Trophoblast cell (in vitro differentiated cells and primary cell): ENCODE measurements around the gene NRXN3.

ENCODE experiments used
- DNase-seq, 2 donors: peaks; one replicate each; pipeline ENCODE4 v3.0.0-alpha.2; 2016
- H2AFZ ChIP-seq: 2 replicates; pipeline ENCODE4 v1.6.1; 2013; ENCODE audit warnings: low read length, moderate library complexity, mild to moderate bottlenecking; ENCODE audit not compliant: insufficient read depth, poor library complexity
- H2AK5ac ChIP-seq: 2 replicates; pipeline ENCODE4 v1.6.1; 2013; ENCODE audit warnings: mild to moderate bottlenecking, low read length
- H2BK120ac ChIP-seq: 2 replicates; pipeline ENCODE4 v1.6.1; 2013; ENCODE audit warnings: low read length, mild to moderate bottlenecking, moderate library complexity; ENCODE audit not compliant: insufficient read depth, poor library complexity
- H2BK12ac ChIP-seq: 2 replicates; pipeline ENCODE4 v1.6.1; 2013; ENCODE audit warnings: mild to moderate bottlenecking, low read length, moderate library complexity
- H2BK5ac ChIP-seq: 2 replicates; pipeline ENCODE4 v1.6.1; 2013; ENCODE audit warnings: low read length, low read depth, moderate library complexity, mild to moderate bottlenecking; ENCODE audit not compliant: poor library complexity
- H3K14ac ChIP-seq: 2 replicates; pipeline ENCODE4 v1.6.1; 2013; ENCODE audit warnings: mild to moderate bottlenecking, low read length
- H3K18ac ChIP-seq: 2 replicates; pipeline ENCODE4 v1.6.1; 2013; ENCODE audit warnings: mild to moderate bottlenecking, low read length
- H3K23ac ChIP-seq: 2 replicates; pipeline ENCODE4 v1.6.1; 2013; ENCODE audit warnings: low read length
- H3K27ac ChIP-seq: 2 replicates; pipeline ENCODE4 v1.5.1; 2013; ENCODE audit warnings: low read depth, mild to moderate bottlenecking, inconsistent platforms, low read length, moderate library complexity
- H3K27me3 ChIP-seq: 2 replicates; pipeline ENCODE4 v1.6.1; 2013; ENCODE audit warnings: inconsistent platforms, mild to moderate bottlenecking, low read length, moderate library complexity; ENCODE audit not compliant: insufficient read depth
- H3K36me3 ChIP-seq, 2 experiments: 1 replicate in 1 of 2; 2 replicates in 1 of 2; pipeline ENCODE4 v1.6.1; 2013; ENCODE audit warnings: low read length in 2 of 2, mild to moderate bottlenecking in 2 of 2, moderate library complexity in 1 of 2; ENCODE audit not compliant: insufficient read depth in 2 of 2, control insufficient read depth in 1 of 2
- H3K4ac ChIP-seq: 2 replicates; pipeline ENCODE4 v1.6.1; 2013; ENCODE audit warnings: low read depth, mild to moderate bottlenecking, low read length, moderate library complexity
- H3K4me1 ChIP-seq, 2 experiments: 1 replicate in 1 of 2; 2 replicates in 1 of 2; pipeline ENCODE4 v1.6.1; 2013; ENCODE audit warnings: low read length in 2 of 2, mild to moderate bottlenecking in 2 of 2, moderate library complexity in 1 of 2; ENCODE audit not compliant: insufficient read depth in 2 of 2, control insufficient read depth in 1 of 2
- H3K4me2 ChIP-seq: 2 replicates; pipeline ENCODE4 v1.6.1; 2013; ENCODE audit warnings: inconsistent platforms, mild to moderate bottlenecking, low read length, moderate library complexity
- H3K4me3 ChIP-seq: 2 replicates; pipeline ENCODE4 v1.5.1; 2013; ENCODE audit warnings: mild to moderate bottlenecking, low read depth, low read length, inconsistent platforms
- H3K79me1 ChIP-seq: one replicate; pipeline ENCODE4 v1.6.1; 2013; ENCODE audit warnings: low read length
- H3K79me2 ChIP-seq: 2 replicates; pipeline ENCODE4 v1.6.1; 2013; ENCODE audit warnings: low read length, mild to moderate bottlenecking; ENCODE audit not compliant: control insufficient read depth, insufficient read depth, poor library complexity
- H3K9ac ChIP-seq: 2 replicates; pipeline ENCODE4 v1.6.1; 2013; ENCODE audit warnings: mild to moderate bottlenecking, low read length
- H3K9me3 ChIP-seq: 2 replicates; pipeline ENCODE4 v1.6.1; 2013; ENCODE audit warnings: low read depth, mild to moderate bottlenecking, control low read depth, inconsistent platforms, low read length; ENCODE audit not compliant: insufficient read depth
- H4K12ac ChIP-seq: 2 replicates; pipeline ENCODE4 v1.6.1; 2013; ENCODE audit warnings: low read depth, mild to moderate bottlenecking, low read length, moderate library complexity
- H4K8ac ChIP-seq: 2 replicates; pipeline ENCODE4 v1.6.1; 2013; ENCODE audit warnings: low read depth, mild to moderate bottlenecking, low read length, moderate library complexity
- H4K91ac ChIP-seq: one replicate; pipeline ENCODE4 v1.6.1; 2013; ENCODE audit warnings: low read depth, mild to moderate bottlenecking, low read length, moderate library complexity
- WGBS: extraction: QIAGEN DNeasy Blood & Tissue Kit; methylation state at CpG from one replicate; pipeline ENCODE4 v1.1.7; 2013; ENCODE audit warnings: missing lambda C conversion rate; ENCODE audit not compliant: insufficient read length, insufficient coverage; ENCODE audit errors: extremely low coverage; 5-methylcytosine and 5-hydroxymethylcytosine counted together

NRXN3 gene

GRCh38 chr14:79627058-79627457, 1456.9 kb downstream of the NRXN3 start:
- H3K23ac ChIP-seq: no peak overlapping the region
- DNase-seq: no peak
- no peak overlapping the region for H3K4me3 ChIP-seq
- H2BK5ac ChIP-seq: no peak overlapping the region
- no peak overlapping the region for H3K9ac ChIP-seq
- no peak overlapping the region for H3K4ac ChIP-seq
- H3K27ac ChIP-seq: no peak overlapping the region
- no peaks in the 10 kb centered on the region for H3K79me2 ChIP-seq
- H4K12ac ChIP-seq: no peak overlapping the region
- no peak overlapping the region for H2AK5ac ChIP-seq
- no peak overlapping the region for H3K14ac ChIP-seq
- no peaks in the 10 kb centered on the region for H3K27me3 ChIP-seq
- H3K4me2 ChIP-seq: no peak overlapping the region
- no peak overlapping the region for H4K8ac ChIP-seq
- no peaks in the 10 kb centered on the region for H3K9me3 ChIP-seq
- H2AFZ ChIP-seq: no peak overlapping the region
- H3K36me3 ChIP-seq: no peaks in the 10 kb centered on the region
- no peak overlapping the region for H2BK120ac ChIP-seq
- peaks cover 2% of the 10 kb centered on the region for H3K79me1 ChIP-seq
- H3K18ac ChIP-seq: no peak overlapping the region
- peaks cover 3 to 8% of the 10 kb centered on the region in 2 experiments for H3K4me1 ChIP-seq
- no peak overlapping the region for H4K91ac ChIP-seq
- no peak overlapping the region for H2BK12ac ChIP-seq

- H3K9ac ChIP-seq: no peak overlapping the region
- no peak overlapping the region for H2AK5ac ChIP-seq
- H4K91ac ChIP-seq: no peak overlapping the region
- H4K12ac ChIP-seq: no peak overlapping the region
- no peak overlapping the region for H3K4ac ChIP-seq
- H3K4me3 ChIP-seq: no peak overlapping the region
- H2BK12ac ChIP-seq: no peak overlapping the region
- H3K18ac ChIP-seq: no peak overlapping the region
- no peak overlapping the region for H3K27ac ChIP-seq
- no peak overlapping the region for H4K8ac ChIP-seq
- H3K27me3 ChIP-seq: no peaks in the 10 kb centered on the region
- H3K4me2 ChIP-seq: no peak overlapping the region
- H2BK120ac ChIP-seq: no peak overlapping the region
- no peak overlapping the region for H3K23ac ChIP-seq
- no peaks in the 10 kb centered on the region for H3K36me3 ChIP-seq
- no peak overlapping the region for H2BK5ac ChIP-seq
- DNase-seq: no peak
- no peaks in the 10 kb centered on the region for H3K9me3 ChIP-seq
- WGBS: no CpG with 5 or more reads among the region's 6 CpGs
- peaks cover 3 to 8% of the 10 kb centered on the region in 2 experiments for H3K4me1 ChIP-seq
- no peak overlapping the region for H3K14ac ChIP-seq
- no peak overlapping the region for H2AFZ ChIP-seq
- H3K79me2 ChIP-seq: no peaks in the 10 kb centered on the region
- H3K79me1 ChIP-seq: peaks cover 2% of the 10 kb centered on the region
Observed at GRCh38 chr14:79629411-79630287, 1459.5 kb downstream of the NRXN3 start.

GRCh38 chr14:79630288-79630960, 1460.3 kb downstream of the NRXN3 start:
- Histone ChIP-seq H3K4me2 (no peak overlapping the region), H3K9me3 (no peaks in the 10 kb centered on the region), H3K27me3 (no peaks in the 10 kb centered on the region)

GRCh38 chr14:79631276-79631675, 1461.1 kb downstream of the NRXN3 start:
- no peak for DNase-seq
- H2BK120ac ChIP-seq: no peak overlapping the region
- H2BK5ac ChIP-seq: no peak overlapping the region
- no peak overlapping the region for H3K14ac ChIP-seq
- no peak overlapping the region for H3K4ac ChIP-seq
- no peak overlapping the region for H3K4me2 ChIP-seq
- no peak overlapping the region for H4K8ac ChIP-seq
- no peak overlapping the region for H4K91ac ChIP-seq
- H3K36me3 ChIP-seq: no peaks in the 10 kb centered on the region
- no peaks in the 10 kb centered on the region for H3K27me3 ChIP-seq
- peaks cover 3 to 8% of the 10 kb centered on the region in 2 experiments for H3K4me1 ChIP-seq
- no peak overlapping the region for H2AK5ac ChIP-seq
- H3K4me3 ChIP-seq: no peak overlapping the region
- no peaks in the 10 kb centered on the region for H3K9me3 ChIP-seq
- no peak overlapping the region for H2AFZ ChIP-seq
- no peak overlapping the region for H4K12ac ChIP-seq
- peaks cover 2% of the 10 kb centered on the region for H3K79me1 ChIP-seq
- H2BK12ac ChIP-seq: no peak overlapping the region
- H3K9ac ChIP-seq: no peak overlapping the region
- H3K27ac ChIP-seq: no peak overlapping the region
- no peak overlapping the region for H3K18ac ChIP-seq
- no peaks in the 10 kb centered on the region for H3K79me2 ChIP-seq
- no peak overlapping the region for H3K23ac ChIP-seq
- no CpG with 5 or more reads among the region's 25 CpGs for WGBS

More at GRCh38 chr14:79630288-79630960, 1460.3 kb downstream of the NRXN3 start:
- H3K18ac ChIP-seq: no peak overlapping the region
- H3K79me1 ChIP-seq: peaks cover 2% of the 10 kb centered on the region
- H3K36me3 ChIP-seq: no peaks in the 10 kb centered on the region
- no peak overlapping the region for H2AFZ ChIP-seq
- H4K8ac ChIP-seq: no peak overlapping the region
- H3K23ac ChIP-seq: no peak overlapping the region
- no CpG with 5 or more reads among the region's 6 CpGs for WGBS
- DNase-seq: peak; percentile 70 to 95
- H3K9ac ChIP-seq: no peak overlapping the region
- H2BK12ac ChIP-seq: no peak overlapping the region
- peaks cover 3 to 8% of the 10 kb centered on the region in 2 experiments for H3K4me1 ChIP-seq
- no peak overlapping the region for H2BK5ac ChIP-seq
- H3K4me3 ChIP-seq: no peak overlapping the region
- no peak overlapping the region for H3K27ac ChIP-seq
- no peaks in the 10 kb centered on the region for H3K79me2 ChIP-seq
- H2BK120ac ChIP-seq: no peak overlapping the region
- H2AK5ac ChIP-seq: no peak overlapping the region
- H4K91ac ChIP-seq: no peak overlapping the region
- H3K14ac ChIP-seq: no peak overlapping the region
- no peak overlapping the region for H3K4ac ChIP-seq
- H4K12ac ChIP-seq: no peak overlapping the region
